Suprapubic skin (tissue), 4 donors: ENCODE data around the gene ADORA2A. TPM values are rescaled to one million over a fixed set of nuclear protein-coding genes. Genes with fewer than 3 reads are reported as not detected.

Experiments
- DNase-seq, 2 donors: peaks; one replicate each; pipeline ENCODE4 v3.0.0-alpha.2; 2019; ENCODE audit warnings: low spot score in 2 of 2
- H3K27ac ChIP-seq: fragments of 200-600 bp; sonication (generic); one replicate; pipeline ENCODE4 v1.5.1; 2019
- H3K27me3 ChIP-seq: fragments of 200-600 bp; sonication (generic); one replicate; pipeline ENCODE4 v1.5.1; 2019
- H3K36me3 ChIP-seq: fragments of 200-600 bp; sonication (generic); one replicate; pipeline ENCODE4 v1.5.1; 2019
- H3K4me1 ChIP-seq: fragments of 200-600 bp; sonication (generic); one replicate; pipeline ENCODE4 v1.5.1; 2019
- H3K4me3 ChIP-seq: fragments of 200-600 bp; sonication (generic); one replicate; pipeline ENCODE4 v1.5.1; 2019; ENCODE audit warnings: mild to moderate bottlenecking
- H3K9me3 ChIP-seq: fragments of 200-600 bp; sonication (generic); one replicate; pipeline ENCODE4 v1.5.1; 2019
- CTCF ChIP-seq, 2 donors: fragments of 200-600 bp in 1 of 2; fragments of 450-650 bp in 1 of 2; sonication (generic) in 1 of 2; IDR thresholded peaks; one replicate each; pipeline ENCODE4 v1.5.1; 2016 to 2019; ENCODE audit warnings: antibody characterized with exemption in 2 of 2, mild to moderate bottlenecking in 1 of 2, moderate library complexity in 1 of 2
- EP300 ChIP-seq: sonication (generic); formaldehyde crosslinking; IDR thresholded peaks from one replicate; pipeline ENCODE4 v1.6.1; 2017; ENCODE audit warnings: antibody characterized with exemption
- POLR2A ChIP-seq, 2 donors: fragments of 450-650 bp; IDR thresholded peaks; one replicate each; pipeline ENCODE4 v1.6.1; 2017; ENCODE audit warnings: antibody characterized with exemption in 2 of 2, mild to moderate bottlenecking in 2 of 2, moderate library complexity in 2 of 2
- POLR2AphosphoS5 ChIP-seq, 3 donors: sonication (generic); formaldehyde crosslinking; IDR thresholded peaks; one replicate each; pipeline ENCODE4 v1.6.1; 2017; ENCODE audit warnings: antibody characterized with exemption in 3 of 3
- WGBS: methylation state at CpG from one replicate; pipeline ENCODE4 v1.1.5; 2018; 5-methylcytosine and 5-hydroxymethylcytosine counted together
- total RNA-seq, 4 donors: library from RNA; depleted of rRNA; stranded (reverse); fragments of >200 nt; gene quantifications; one replicate each; pipeline ENCODE4 v1.1.0, GENCODE V29; 2016

ADORA2A gene
- total RNA-seq, 4 donors from 2014 or later: 2.2 to 5.1 (median 3.4) TPM

- H3K27ac ChIP-seq: no peak overlapping the region
- H3K9me3 ChIP-seq: no peaks in the 10 kb centered on the region
- peaks cover 19% of the 10 kb centered on the region for H3K4me1 ChIP-seq
- TF ChIP-seq POLR2A (IDR thresholded peaks at IDR 0.05): no peak
- no peak for TF ChIP-seq EP300
- TF ChIP-seq CTCF (IDR thresholded peaks at IDR 0.05): no peak
- TF ChIP-seq POLR2AphosphoS5 (IDR thresholded peaks at IDR 0.05): no peak
- no peaks in the 10 kb centered on the region for H3K27me3 ChIP-seq
- peak in 1 of 2 donors; percentile 64 for DNase-seq
- peaks cover 8% of the 10 kb centered on the region for H3K36me3 ChIP-seq
- H3K4me3 ChIP-seq: no peak overlapping the region
- 65% methylated on average over 14 of the region's 15 CpGs for WGBS
Measured at GRCh38 chr22:24407278-24407665, 20.1 kb upstream of the ADORA2A start.

- no peak for DNase-seq
- H3K4me1 ChIP-seq: peaks cover 13% of the 10 kb centered on the region
Measured at GRCh38 chr22:24407884-24408283, 19.5 kb upstream of the ADORA2A start.

GRCh38 chr22:24408630-24409029, 18.8 kb upstream of the ADORA2A start:
- no peak for DNase-seq
- H3K9me3 ChIP-seq: no peaks in the 10 kb centered on the region
- H3K4me1 ChIP-seq: peaks cover 5% of the 10 kb centered on the region
- H3K36me3 ChIP-seq: peaks cover 18% of the 10 kb centered on the region
- TF ChIP-seq POLR2A (IDR thresholded peaks at IDR 0.05) (no peak), CTCF (IDR thresholded peaks at IDR 0.05) (no peak), EP300 (no peak), POLR2AphosphoS5 (IDR thresholded peaks at IDR 0.05) (no peak)
- H3K4me3 ChIP-seq: no peak overlapping the region
- WGBS: 82% methylated on average over 7 of the region's 7 CpGs
- no peak overlapping the region for H3K27ac ChIP-seq
- H3K27me3 ChIP-seq: no peaks in the 10 kb centered on the region

More at GRCh38 chr22:24407884-24408283, 19.5 kb upstream of the ADORA2A start:
- Histone ChIP-seq H3K27ac (no peak overlapping the region), H3K27me3 (no peaks in the 10 kb centered on the region), H3K4me3 (no peak overlapping the region), H3K36me3 (peaks cover 14% of the 10 kb centered on the region), H3K9me3 (no peaks in the 10 kb centered on the region)
- 49% methylated on average over 4 of the region's 4 CpGs for WGBS
- TF ChIP-seq POLR2AphosphoS5 (IDR thresholded peaks at IDR 0.05): no peak
- no peak for TF ChIP-seq POLR2A (IDR thresholded peaks at IDR 0.05)
- TF ChIP-seq EP300: no peak
- TF ChIP-seq CTCF (IDR thresholded peaks at IDR 0.05): no peak

GRCh38 chr22:24409707-24410106, 17.7 kb upstream of the ADORA2A start:
- TF ChIP-seq POLR2A (IDR thresholded peaks at IDR 0.05) (no peak), POLR2AphosphoS5 (IDR thresholded peaks at IDR 0.05) (no peak), EP300 (no peak), CTCF (IDR thresholded peaks at IDR 0.05) (no peak)
- Histone ChIP-seq H3K36me3 (peaks cover 27% of the 10 kb centered on the region), H3K9me3 (no peaks in the 10 kb centered on the region), H3K27ac (no peak overlapping the region), H3K4me1 (peaks cover 4% of the 10 kb centered on the region), H3K4me3 (no peak overlapping the region), H3K27me3 (no peaks in the 10 kb centered on the region)
- WGBS: 95% methylated on average over 9 of the region's 9 CpGs
- no peak for DNase-seq

- 89% methylated on average over 8 of the region's 8 CpGs for WGBS
- no peak for DNase-seq
- H3K27ac ChIP-seq: no peak overlapping the region
- no peak overlapping the region for H3K4me3 ChIP-seq
- H3K36me3 ChIP-seq: peaks cover 32% of the 10 kb centered on the region
- H3K4me1 ChIP-seq: peaks cover 4% of the 10 kb centered on the region
- H3K27me3 ChIP-seq: no peaks in the 10 kb centered on the region
- TF ChIP-seq POLR2AphosphoS5 (IDR thresholded peaks at IDR 0.05): no peak
- no peak for TF ChIP-seq POLR2A (IDR thresholded peaks at IDR 0.05)
- no peak for TF ChIP-seq EP300
- TF ChIP-seq CTCF (IDR thresholded peaks at IDR 0.05): no peak
- no peaks in the 10 kb centered on the region for H3K9me3 ChIP-seq
Measured at GRCh38 chr22:24410110-24410856, 17.1 kb upstream of the ADORA2A start.
